Suprapubic skin (tissue), 4 donors: ENCODE results near the gene CDO1.

Experiments
- EP300 ChIP-seq: sonication (generic); formaldehyde crosslinking; IDR thresholded peaks from one replicate; pipeline ENCODE4 v1.6.1; 2017; ENCODE audit warnings: antibody characterized with exemption
- POLR2A ChIP-seq, 2 donors: fragments of 450-650 bp; IDR thresholded peaks; one replicate each; pipeline ENCODE4 v1.6.1; 2017; ENCODE audit warnings: antibody characterized with exemption in 2 of 2, mild to moderate bottlenecking in 2 of 2, moderate library complexity in 2 of 2
- POLR2AphosphoS5 ChIP-seq, 3 donors: sonication (generic); formaldehyde crosslinking; IDR thresholded peaks; one replicate each; pipeline ENCODE4 v1.6.1; 2017; ENCODE audit warnings: antibody characterized with exemption in 3 of 3
- TF ChIP-seq, protein P1 (sequence below), 2 donors: fragments of 200-600 bp in 1 of 2; fragments of 450-650 bp in 1 of 2; sonication (generic) in 1 of 2; IDR thresholded peaks; one replicate each; pipeline ENCODE4 v1.5.1; 2016 to 2019; ENCODE audit warnings: antibody characterized with exemption in 2 of 2, mild to moderate bottlenecking in 1 of 2, moderate library complexity in 1 of 2

DNA sequence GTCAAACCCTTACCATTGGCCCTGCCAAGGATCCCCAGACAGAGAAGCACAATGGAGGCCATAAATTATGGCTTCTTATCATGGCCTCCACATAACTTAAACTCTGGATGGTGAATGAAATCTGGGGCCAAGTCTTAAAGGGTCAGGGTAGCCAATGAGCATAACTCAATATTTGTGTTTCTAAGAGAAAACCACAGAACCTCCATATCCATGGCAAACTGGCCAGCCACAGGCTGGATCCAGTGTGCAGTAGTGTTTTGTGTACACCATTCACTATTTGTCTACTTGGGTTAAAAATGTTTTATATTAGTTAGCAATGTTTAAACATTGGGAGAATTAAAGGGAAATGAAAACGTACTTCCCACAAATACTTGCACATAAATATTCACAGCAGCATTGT lies 60.8 kb downstream of the CDO1 start:
- TF ChIP-seq, protein P1, sequence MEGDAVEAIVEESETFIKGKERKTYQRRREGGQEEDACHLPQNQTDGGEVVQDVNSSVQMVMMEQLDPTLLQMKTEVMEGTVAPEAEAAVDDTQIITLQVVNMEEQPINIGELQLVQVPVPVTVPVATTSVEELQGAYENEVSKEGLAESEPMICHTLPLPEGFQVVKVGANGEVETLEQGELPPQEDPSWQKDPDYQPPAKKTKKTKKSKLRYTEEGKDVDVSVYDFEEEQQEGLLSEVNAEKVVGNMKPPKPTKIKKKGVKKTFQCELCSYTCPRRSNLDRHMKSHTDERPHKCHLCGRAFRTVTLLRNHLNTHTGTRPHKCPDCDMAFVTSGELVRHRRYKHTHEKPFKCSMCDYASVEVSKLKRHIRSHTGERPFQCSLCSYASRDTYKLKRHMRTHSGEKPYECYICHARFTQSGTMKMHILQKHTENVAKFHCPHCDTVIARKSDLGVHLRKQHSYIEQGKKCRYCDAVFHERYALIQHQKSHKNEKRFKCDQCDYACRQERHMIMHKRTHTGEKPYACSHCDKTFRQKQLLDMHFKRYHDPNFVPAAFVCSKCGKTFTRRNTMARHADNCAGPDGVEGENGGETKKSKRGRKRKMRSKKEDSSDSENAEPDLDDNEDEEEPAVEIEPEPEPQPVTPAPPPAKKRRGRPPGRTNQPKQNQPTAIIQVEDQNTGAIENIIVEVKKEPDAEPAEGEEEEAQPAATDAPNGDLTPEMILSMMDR (IDR thresholded peaks at IDR 0.05): no peak
- TF ChIP-seq POLR2A (IDR thresholded peaks at IDR 0.05) (no peak), POLR2AphosphoS5 (IDR thresholded peaks at IDR 0.05) (no peak), EP300 (no peak)
